ENCODE results near the gene TSPAN1. TPM values are rescaled to one million over a fixed set of nuclear protein-coding genes. Genes with fewer than 3 reads are reported as not detected.

Gene TSPAN1
- total RNA-seq, 4 donors from 2014 or later = 0.83 to 1.6 (median 1.5) TPM

GRCh38 chr1:46131093-46131492 lies 43.8 kb upstream of the TSPAN1 start:
- peak overlapping the region; percentile 92 to 96 (median 94) for H3K27ac ChIP-seq (replicated peaks in 1 of 4)
- H3K9me3 ChIP-seq = no peaks in the 10 kb centered on the region
- H3K4me3 ChIP-seq = peak overlapping the region; percentile 63 to 79 (median 72)
- intact Hi-C loops (cut with DNase I) = loop anchor here (5.0 kb wide), 1 partner anchor 46 kb away; the partner anchor contains the start of genes P3R3URF and TSPAN1
- H3K27me3 ChIP-seq = no peaks in the 10 kb centered on the region
- no peak for DNase-seq (ENCODE audit: extremely low spot score)
- H3K4me1 ChIP-seq = peaks cover 26 to 49% (median 35%) of the 10 kb centered on the region in 4 donors
- TF ChIP-seq, protein P1, sequence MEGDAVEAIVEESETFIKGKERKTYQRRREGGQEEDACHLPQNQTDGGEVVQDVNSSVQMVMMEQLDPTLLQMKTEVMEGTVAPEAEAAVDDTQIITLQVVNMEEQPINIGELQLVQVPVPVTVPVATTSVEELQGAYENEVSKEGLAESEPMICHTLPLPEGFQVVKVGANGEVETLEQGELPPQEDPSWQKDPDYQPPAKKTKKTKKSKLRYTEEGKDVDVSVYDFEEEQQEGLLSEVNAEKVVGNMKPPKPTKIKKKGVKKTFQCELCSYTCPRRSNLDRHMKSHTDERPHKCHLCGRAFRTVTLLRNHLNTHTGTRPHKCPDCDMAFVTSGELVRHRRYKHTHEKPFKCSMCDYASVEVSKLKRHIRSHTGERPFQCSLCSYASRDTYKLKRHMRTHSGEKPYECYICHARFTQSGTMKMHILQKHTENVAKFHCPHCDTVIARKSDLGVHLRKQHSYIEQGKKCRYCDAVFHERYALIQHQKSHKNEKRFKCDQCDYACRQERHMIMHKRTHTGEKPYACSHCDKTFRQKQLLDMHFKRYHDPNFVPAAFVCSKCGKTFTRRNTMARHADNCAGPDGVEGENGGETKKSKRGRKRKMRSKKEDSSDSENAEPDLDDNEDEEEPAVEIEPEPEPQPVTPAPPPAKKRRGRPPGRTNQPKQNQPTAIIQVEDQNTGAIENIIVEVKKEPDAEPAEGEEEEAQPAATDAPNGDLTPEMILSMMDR (IDR thresholded peaks at IDR 0.05) = no peak
- no peak for TF ChIP-seq EP300 (IDR thresholded peaks at IDR 0.05)
- TF ChIP-seq POLR2A (IDR thresholded peaks at IDR 0.05; ENCODE audit: low read depth) = no peak
- no peak for TF ChIP-seq POLR2AphosphoS5 (IDR thresholded peaks at IDR 0.05)
- 3% methylated on average over 10 of the region's 10 CpGs for WGBS
- peaks cover 0 to under 1% (median 0%) of the 10 kb centered on the region in 4 donors for H3K36me3 ChIP-seq

- WGBS = 1% methylated on average over 38 of the region's 38 CpGs
- Histone ChIP-seq H3K27ac (replicated peaks in 1 of 4) (peak overlapping the region; percentile 92 to 96 (median 94)), H3K9me3 (no peaks in the 10 kb centered on the region), H3K36me3 (no peaks in the 10 kb centered on the region), H3K4me3 (peak overlapping the region; percentile 63 to 79 (median 72)), H3K4me1 (peaks cover 26 to 51% (median 35%) of the 10 kb centered on the region in 4 donors), H3K27me3 (no peaks in the 10 kb centered on the region)
- TF ChIP-seq POLR2A (IDR thresholded peaks at IDR 0.05; ENCODE audit: low read depth) (no peak), POLR2AphosphoS5 (IDR thresholded peaks at IDR 0.05) (no peak), EP300 (IDR thresholded peaks at IDR 0.05) (no peak)
- TF ChIP-seq, protein P1 (IDR thresholded peaks at IDR 0.05) = no peak
- DNase-seq (ENCODE audit: extremely low spot score) = no peak
- intact Hi-C loops (cut with DNase I) = loop anchor here (5.0 kb wide), 1 partner anchor 45 kb away; the partner anchor contains the start of genes P3R3URF and TSPAN1
These were observed 43.0 kb upstream of the TSPAN1 start for GRCh38 chr1:46131712-46132528.

DNA sequence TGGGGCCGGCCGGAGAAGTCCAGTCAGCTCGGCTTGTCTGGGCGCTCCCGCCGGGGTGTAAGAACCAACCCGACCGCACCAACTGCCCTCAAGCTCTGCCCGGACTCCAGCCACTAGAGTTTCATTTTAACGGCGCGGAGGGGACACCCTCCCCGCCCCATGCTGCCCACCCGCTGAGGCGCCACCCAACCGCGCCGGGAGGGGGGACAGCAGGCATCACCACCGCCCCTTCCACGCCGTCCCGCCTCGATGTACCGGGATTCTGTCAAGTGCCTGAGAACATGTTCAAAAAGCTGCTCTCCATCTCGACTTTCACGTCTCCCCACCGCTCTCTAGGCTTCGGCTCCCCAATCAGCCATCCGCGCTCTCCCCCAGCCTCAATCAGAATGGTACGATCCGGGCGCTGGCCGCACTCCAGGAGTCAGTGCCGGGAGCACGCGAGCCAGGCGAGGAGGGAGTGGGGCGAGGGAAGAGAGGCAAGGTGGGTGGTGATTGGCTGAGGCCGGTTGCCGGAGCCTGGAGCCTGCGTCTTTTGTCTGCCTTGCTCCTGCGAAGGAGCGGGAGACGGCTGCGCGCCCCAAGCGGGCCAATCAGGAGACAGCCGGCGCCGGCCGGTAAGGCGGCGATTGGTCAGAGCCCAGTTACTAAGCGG lies 42.2 kb upstream of the TSPAN1 start, which contains the start of gene PIK3R3:
PIK3R3 (minus strand) TSS at position 101 of the 652 bp plus-strand sequence. CDS start 677 bp downstream, outside the sequence.
- H3K9me3 ChIP-seq = no peaks in the 10 kb centered on the region
- intact Hi-C loops (cut with DNase I) = loop anchor here (5.0 kb wide), 1 partner anchor 45 kb away; the partner anchor contains the start of genes P3R3URF and TSPAN1
- TF ChIP-seq, protein P1 (IDR thresholded peaks at IDR 0.05) = peak in 1 of 3 experiments; percentile 10
- TF ChIP-seq POLR2A (IDR thresholded peaks at IDR 0.05; ENCODE audit: low read depth) (peak; percentile 89), EP300 (IDR thresholded peaks at IDR 0.05) (no peak), POLR2AphosphoS5 (IDR thresholded peaks at IDR 0.05) (peak; percentile 90 to 96)
- peak; percentile 99 for DNase-seq (ENCODE audit: extremely low spot score)
- no peaks in the 10 kb centered on the region for H3K36me3 ChIP-seq
- peak within 1 kb of the TSS; percentile 63 to 79 (median 72) for H3K4me3 ChIP-seq
- peak within 1 kb of the TSS; percentile 92 to 96 (median 94) for H3K27ac ChIP-seq (replicated peaks in 1 of 4)
- under 1% methylated on average over 24 of the region's 55 CpGs for WGBS
- peaks cover 26 to 52% (median 39%) of the 10 kb centered on the region in 4 donors for H3K4me1 ChIP-seq
- H3K27me3 ChIP-seq = no peaks in the 10 kb centered on the region

- H3K27me3 ChIP-seq = no peaks in the 10 kb centered on the region
- intact Hi-C loops (cut with DNase I) = loop anchor here (5.0 kb wide), 1 partner anchor 44 kb away; the partner anchor contains the start of genes P3R3URF and TSPAN1
- no peaks in the 10 kb centered on the region for H3K9me3 ChIP-seq
- TF ChIP-seq, protein P1 (IDR thresholded peaks at IDR 0.05) = no peak
- TF ChIP-seq EP300 (IDR thresholded peaks at IDR 0.05) (no peak), POLR2AphosphoS5 (IDR thresholded peaks at IDR 0.05) (peak in 1 of 2 donors; percentile 3)
- H3K4me1 ChIP-seq = peaks cover 26 to 53% (median 42%) of the 10 kb centered on the region in 4 donors
- H3K27ac ChIP-seq (replicated peaks in 1 of 4) = peak overlapping the region; percentile 92 to 96 (median 94)
- peak overlapping the region; percentile 63 to 79 (median 72) for H3K4me3 ChIP-seq
- H3K36me3 ChIP-seq = no peaks in the 10 kb centered on the region
- 1% methylated on average over 22 of the region's 22 CpGs for WGBS
- no peak for DNase-seq (ENCODE audit: extremely low spot score)
These were observed 41.7 kb upstream of the TSPAN1 start for GRCh38 chr1:46133181-46133658.
